DOHH2 (cell line): ENCODE measurements around the gene HTR3C.

Experiments used
- H3F3A ChIP-seq: fragments of 200-600 bp; sonication (generic), shearing (Covaris generic); 2 replicates; pipeline ENCODE4 v1.6.0; 2016; ENCODE audit warnings: antibody characterized with exemption, mild to moderate bottlenecking; ENCODE audit not compliant: control insufficient read depth, insufficient read depth
- H3K27ac ChIP-seq: fragments of 200-600 bp; sonication (generic); 2 replicates; pipeline ENCODE4 v1.5.1; 2014; ENCODE audit warnings: low read depth, mild to moderate bottlenecking, low read length, moderate library complexity
- H3K27me3 ChIP-seq: fragments of 200-600 bp; sonication (generic); 2 replicates; pipeline ENCODE4 v1.6.1; 2014; ENCODE audit warnings: mild to moderate bottlenecking, low read length, mixed read lengths; ENCODE audit not compliant: control insufficient read depth
- H3K36me3 ChIP-seq: fragments of 200-600 bp; sonication (generic); 2 replicates; pipeline ENCODE4 v1.6.1; 2014; ENCODE audit warnings: mild to moderate bottlenecking, low read length, moderate library complexity, mixed read lengths; ENCODE audit not compliant: control insufficient read depth
- H3K4me1 ChIP-seq: fragments of 200-600 bp; sonication (generic); 2 replicates; pipeline ENCODE4 v1.6.1; 2014; ENCODE audit warnings: mild to moderate bottlenecking, low read length, mixed read lengths; ENCODE audit not compliant: control insufficient read depth
- H3K4me2 ChIP-seq: fragments of 200-600 bp; sonication (generic); 2 replicates; pipeline ENCODE4 v1.6.0; 2014; ENCODE audit warnings: mild to moderate bottlenecking, low read length, moderate library complexity
- H3K4me3 ChIP-seq: fragments of 200-600 bp; sonication (generic); 2 replicates; pipeline ENCODE4 v1.5.1; 2014; ENCODE audit warnings: mild to moderate bottlenecking, low read length, mixed read lengths
- H3K79me2 ChIP-seq: fragments of 200-600 bp; sonication (generic); 2 replicates; pipeline ENCODE4 v1.6.1; 2014; ENCODE audit warnings: mild to moderate bottlenecking, low read length, mixed read lengths; ENCODE audit not compliant: control insufficient read depth
- H3K9me2 ChIP-seq: fragments of 200-600 bp; sonication (generic); replicated peaks from 2 replicates; pipeline ENCODE4 v1.6.1; 2014; ENCODE audit warnings: mild to moderate bottlenecking, low read length, mixed read lengths; ENCODE audit not compliant: control insufficient read depth
- H3K9me3 ChIP-seq: fragments of 200-600 bp; sonication (generic); 2 replicates; pipeline ENCODE4 v1.6.1; 2014; ENCODE audit warnings: antibody characterized with exemption, low read length, mixed read lengths; ENCODE audit not compliant: control insufficient read depth, insufficient read depth
- H4K20me1 ChIP-seq: fragments of 200-600 bp; sonication (generic); 2 replicates; pipeline ENCODE4 v1.6.0; 2014; ENCODE audit warnings: low read depth, mild to moderate bottlenecking, antibody characterized with exemption, low read length, moderate library complexity; ENCODE audit not compliant: control insufficient read depth, insufficient read depth
- CTCF ChIP-seq: fragments of 200-600 bp; sonication (generic); IDR thresholded peaks from one replicate; pipeline ENCODE4 v1.5.1; 2014; ENCODE audit warnings: antibody characterized with exemption, mild to moderate bottlenecking, low read depth, low read length; ENCODE audit not compliant: poor library complexity, severe bottlenecking
- EZH2phosphoT487 ChIP-seq: fragments of 200-600 bp; sonication (generic); IDR thresholded peaks from 2 replicates; pipeline ENCODE4 v1.6.1; 2017; ENCODE audit warnings: borderline replicate concordance, mild to moderate bottlenecking, antibody characterized with exemption, low read length, moderate library complexity, mixed read lengths

Gene HTR3C

GRCh38 chr3:184097556-184097955 lies 44.7 kb downstream of the HTR3C start:
- Histone ChIP-seq H3K9me2 (no peaks in the 10 kb centered on the region), H3F3A (no peaks in the 10 kb centered on the region), H4K20me1 (no peaks in the 10 kb centered on the region), H3K9me3 (peaks cover 6% of the 10 kb centered on the region; the same call in 1 of the 2 replicates), H3K4me1 (peaks cover 9% of the 10 kb centered on the region), H3K36me3 (no peaks in the 10 kb centered on the region), H3K27ac (no peak overlapping the region), H3K79me2 (no peaks in the 10 kb centered on the region), H3K4me3 (no peak overlapping the region), H3K4me2 (no peak overlapping the region), H3K27me3 (peaks cover 5% of the 10 kb centered on the region; the same call in 1 of the 2 replicates)
- TF ChIP-seq CTCF (no peak), EZH2phosphoT487 (no peak)

GRCh38 chr3:184099806-184100686 lies 47.2 kb downstream of the HTR3C start:
- peaks cover 5% of the 10 kb centered on the region; the same call in 1 of the 2 replicates for H3K27me3 ChIP-seq
- peaks cover 9% of the 10 kb centered on the region for H3K4me1 ChIP-seq
- no peak overlapping the region for H3K4me2 ChIP-seq
- H3K36me3 ChIP-seq: no peaks in the 10 kb centered on the region
- TF ChIP-seq EZH2phosphoT487: no peak
- no peak for TF ChIP-seq CTCF
- no peaks in the 10 kb centered on the region for H3K9me2 ChIP-seq
- H3K9me3 ChIP-seq: no peaks in the 10 kb centered on the region
- H4K20me1 ChIP-seq: no peaks in the 10 kb centered on the region
- no peak overlapping the region for H3K27ac ChIP-seq
- H3K79me2 ChIP-seq: no peaks in the 10 kb centered on the region
- H3K4me3 ChIP-seq: no peak overlapping the region
- no peaks in the 10 kb centered on the region for H3F3A ChIP-seq
